M059J (cell line): Measurements from ENCODE around the gene TRMT61A. TPM values are rescaled to one million over a fixed set of nuclear protein-coding genes. Genes with fewer than 3 reads are reported as not detected.
"Not testable (repeated sequence)": the region's sequence is repeated elsewhere in the genome, so short reads cannot be mapped to it uniquely, and the experiment has no call there.

Experiments used
- DNase-seq: peaks from one replicate; pipeline ENCODE4 v3.0.0-alpha.2; 2012; ENCODE audit warnings: low read depth
- total RNA-seq: library from RNA; depleted of rRNA; stranded (reverse); fragments of >200 nt; shearing (Covaris generic); gene quantifications from 2 replicates; pipeline ENCODE4 v1.2.3, GENCODE V29; 2014

TRMT61A gene
- total RNA-seq, 1 experiment from 2014 or later: 8.1 TPM

- DNase-seq: peak; percentile 64
Observed at GRCh38 chr14:103522649-103523574, 6.1 kb upstream of the TRMT61A start, which contains the start of gene CKB. TSS of gene CKB (minus strand) at chr14:103522830. CDS start at chr14:103522493, 337 bp downstream.

GRCh38 chr14:103523575-103523954, 5.4 kb upstream of the TRMT61A start:
- DNase-seq: no peak

- DNase-seq: no peak
Observed at GRCh38 chr14:103524002-103524935, 4.7 kb upstream of the TRMT61A start.

GRCh38 chr14:103525430-103526246, 3.4 kb upstream of the TRMT61A start:
- DNase-seq: not testable (repeated sequence)

- no peak for DNase-seq
Observed at GRCh38 chr14:103526247-103526913, 2.6 kb upstream of the TRMT61A start.

GRCh38 chr14:103526914-103527248, 2.1 kb upstream of the TRMT61A start:
- DNase-seq: no peak

- DNase-seq: peak; percentile 80
Observed at GRCh38 chr14:103527408-103528145, 1.4 kb upstream of the TRMT61A start.

GRCh38 chr14:103528146-103528586, 830 bp upstream of the TRMT61A start:
- peak; percentile 31 for DNase-seq

- DNase-seq: no peak
Observed at GRCh38 chr14:103529383-103530365, 678 bp downstream of the TRMT61A start.

- no peak for DNase-seq
Observed at GRCh38 chr14:103530390-103530789, 1.4 kb downstream of the TRMT61A start.

GRCh38 chr14:103530831-103531230, 1.8 kb downstream of the TRMT61A start:
- no peak for DNase-seq

GRCh38 chr14:103531421-103532215, 2.6 kb downstream of the TRMT61A start:
- DNase-seq: no peak

- DNase-seq: no peak
Observed at GRCh38 chr14:103532216-103533136, 3.5 kb downstream of the TRMT61A start.

GRCh38 chr14:103533137-103533998, 4.4 kb downstream of the TRMT61A start:
- no peak for DNase-seq

- DNase-seq: no peak
Observed at GRCh38 chr14:103533999-103534575, 5.1 kb downstream of the TRMT61A start.
